NB4 (cell line): ENCODE measurements around the gene NRN1L.

Experiments used
- DNase-seq: peaks from one replicate; pipeline ENCODE4 v3.0.0; 2010; ENCODE audit warnings: low read depth
- H3K4me3 ChIP-seq: one replicate; pipeline ENCODE4 v1.5.1; 2011; ENCODE audit warnings: mild to moderate bottlenecking, low read depth, low read length, moderate library complexity
- MAX ChIP-seq: IDR thresholded peaks from 2 replicates; pipeline ENCODE4 v1.6.1; 2011; ENCODE audit warnings: low read depth, low read length
- MYC ChIP-seq: IDR thresholded peaks from 2 replicates; pipeline ENCODE4 v1.6.1; 2011; ENCODE audit warnings: low read depth, low read length
- POLR2A ChIP-seq: IDR thresholded peaks from 2 replicates; pipeline ENCODE4 v1.6.1; 2011; ENCODE audit warnings: mild to moderate bottlenecking; ENCODE audit not compliant: insufficient read length; ENCODE audit errors: extremely low read depth
- TF ChIP-seq, protein P1 (sequence below): IDR thresholded peaks from one replicate; pipeline ENCODE4 v1.5.1; 2012; ENCODE audit warnings: low read depth, low read length

NRN1L gene

GRCh38 chr16:67847064-67847861 lies 37.4 kb upstream of the NRN1L start, which contains the start of gene CENPT:
Gene CENPT (minus strand): TSS chr16:67847693. CDS start chr16:67833859, 13,834 bp downstream.
- TF ChIP-seq MYC: no peak
- TF ChIP-seq MAX: no peak
- H3K4me3 ChIP-seq: peak within 1 kb of the TSS; percentile 84
- peak; percentile 51 for DNase-seq

GRCh38 chr16:67848118-67848517 lies 36.6 kb upstream of the NRN1L start:
- H3K4me3 ChIP-seq: peak overlapping the region; percentile 84
- TF ChIP-seq MAX (no peak), POLR2A (no peak), MYC (no peak)
- TF ChIP-seq, protein P1, sequence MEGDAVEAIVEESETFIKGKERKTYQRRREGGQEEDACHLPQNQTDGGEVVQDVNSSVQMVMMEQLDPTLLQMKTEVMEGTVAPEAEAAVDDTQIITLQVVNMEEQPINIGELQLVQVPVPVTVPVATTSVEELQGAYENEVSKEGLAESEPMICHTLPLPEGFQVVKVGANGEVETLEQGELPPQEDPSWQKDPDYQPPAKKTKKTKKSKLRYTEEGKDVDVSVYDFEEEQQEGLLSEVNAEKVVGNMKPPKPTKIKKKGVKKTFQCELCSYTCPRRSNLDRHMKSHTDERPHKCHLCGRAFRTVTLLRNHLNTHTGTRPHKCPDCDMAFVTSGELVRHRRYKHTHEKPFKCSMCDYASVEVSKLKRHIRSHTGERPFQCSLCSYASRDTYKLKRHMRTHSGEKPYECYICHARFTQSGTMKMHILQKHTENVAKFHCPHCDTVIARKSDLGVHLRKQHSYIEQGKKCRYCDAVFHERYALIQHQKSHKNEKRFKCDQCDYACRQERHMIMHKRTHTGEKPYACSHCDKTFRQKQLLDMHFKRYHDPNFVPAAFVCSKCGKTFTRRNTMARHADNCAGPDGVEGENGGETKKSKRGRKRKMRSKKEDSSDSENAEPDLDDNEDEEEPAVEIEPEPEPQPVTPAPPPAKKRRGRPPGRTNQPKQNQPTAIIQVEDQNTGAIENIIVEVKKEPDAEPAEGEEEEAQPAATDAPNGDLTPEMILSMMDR: no peak
- DNase-seq: no peak

DNA sequence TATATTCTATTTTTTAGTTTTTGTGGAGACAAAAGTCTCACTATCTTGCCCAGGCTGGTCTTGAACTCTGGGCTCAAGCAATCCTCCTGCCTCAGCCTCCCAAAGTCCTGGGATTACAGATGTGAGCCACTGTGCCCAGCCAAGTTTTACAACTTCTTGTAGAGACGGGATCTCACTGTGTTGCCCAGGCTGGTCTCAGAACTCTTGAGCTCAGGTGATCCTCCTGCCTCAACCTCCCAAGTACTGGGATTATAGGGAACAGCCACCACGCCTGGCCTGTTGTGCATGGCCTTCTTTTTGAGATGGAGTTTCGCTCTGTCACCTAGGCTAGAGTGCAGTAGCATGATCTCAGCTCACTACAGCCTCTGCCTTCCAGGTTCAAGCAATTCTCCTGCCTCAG lies 31.0 kb upstream of the NRN1L start:
- DNase-seq: no peak
- TF ChIP-seq MAX (no peak), MYC (no peak), POLR2A (no peak)
- TF ChIP-seq, protein P1: no peak
- no peak overlapping the region for H3K4me3 ChIP-seq

DNA sequence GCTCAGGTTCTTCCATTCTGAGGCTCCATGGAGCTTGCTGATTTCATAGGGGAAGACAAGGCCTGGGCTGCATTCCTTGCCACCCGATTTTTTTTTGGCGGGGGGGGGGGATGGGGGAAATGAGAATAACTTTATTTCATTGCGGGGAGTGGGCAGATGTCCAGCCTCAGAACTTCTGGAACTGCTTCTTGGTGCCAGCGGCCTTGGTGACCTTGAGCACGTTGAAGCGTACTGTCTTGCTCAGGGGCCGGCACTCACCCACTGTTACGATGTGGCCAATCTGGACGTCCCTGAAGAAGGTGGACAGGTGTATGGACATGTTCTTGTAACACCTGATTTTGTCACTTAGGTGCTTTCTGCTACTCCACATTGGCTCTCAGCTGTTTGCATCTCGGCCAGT lies 28.9 kb upstream of the NRN1L start:
- no peak for DNase-seq
- no peak overlapping the region for H3K4me3 ChIP-seq
- TF ChIP-seq MYC (no peak), MAX (no peak), POLR2A (no peak)
- TF ChIP-seq, protein P1: no peak

GRCh38 chr16:67856927-67857546 lies 27.6 kb upstream of the NRN1L start:
- DNase-seq: no peak
- H3K4me3 ChIP-seq: no peak overlapping the region
- no peak for TF ChIP-seq MYC
- TF ChIP-seq, protein P1: no peak
- no peak for TF ChIP-seq POLR2A
- no peak for TF ChIP-seq MAX
